IPS-15b (cell line): Measurements from ENCODE around the gene RAB40B.

Experiments used
- H3K27me3 ChIP-seq: one replicate; pipeline ENCODE4 v1.6.1; 2013; ENCODE audit warnings: low read length; ENCODE audit not compliant: control insufficient read depth, insufficient read depth
- H3K36me3 ChIP-seq: one replicate; pipeline ENCODE4 v1.6.1; 2013; ENCODE audit warnings: low read length; ENCODE audit not compliant: control insufficient read depth, insufficient read depth
- H3K4me1 ChIP-seq: one replicate; pipeline ENCODE4 v1.6.1; 2013; ENCODE audit warnings: mild to moderate bottlenecking, low read length; ENCODE audit not compliant: control insufficient read depth, insufficient read depth
- H3K4me3 ChIP-seq: one replicate; pipeline ENCODE4 v1.5.1; 2013; ENCODE audit warnings: low read depth, low read length
- H3K9ac ChIP-seq: one replicate; pipeline ENCODE4 v1.6.1; 2013; ENCODE audit warnings: low read depth, mild to moderate bottlenecking, low read length
- H3K9me3 ChIP-seq: one replicate; pipeline ENCODE4 v1.6.1; 2013; ENCODE audit warnings: mild to moderate bottlenecking, low read length; ENCODE audit not compliant: control insufficient read depth, insufficient read depth

The RAB40B gene

GRCh38 chr17:82609655-82610054, 88.8 kb downstream of the RAB40B start:
- Histone ChIP-seq H3K36me3 (peaks cover 19% of the 10 kb centered on the region), H3K4me1 (no peaks in the 10 kb centered on the region)

GRCh38 chr17:82608816-82609215, 89.7 kb downstream of the RAB40B start:
- Histone ChIP-seq H3K27me3 (no peaks in the 10 kb centered on the region), H3K4me1 (no peaks in the 10 kb centered on the region), H3K9me3 (no peaks in the 10 kb centered on the region), H3K36me3 (peaks cover 20% of the 10 kb centered on the region), H3K9ac (no peak overlapping the region), H3K4me3 (no peak overlapping the region)

More at GRCh38 chr17:82609655-82610054, 88.8 kb downstream of the RAB40B start:
- H3K9me3 ChIP-seq, result no peaks in the 10 kb centered on the region
- no peak overlapping the region for H3K9ac ChIP-seq
- H3K27me3 ChIP-seq, result no peaks in the 10 kb centered on the region
- no peak overlapping the region for H3K4me3 ChIP-seq

GRCh38 chr17:82605939-82606600, 92.4 kb downstream of the RAB40B start:
- no peak overlapping the region for H3K9ac ChIP-seq
- no peak overlapping the region for H3K4me3 ChIP-seq
- H3K9me3 ChIP-seq, result no peaks in the 10 kb centered on the region
- no peaks in the 10 kb centered on the region for H3K27me3 ChIP-seq
- H3K36me3 ChIP-seq, result peaks cover 29% of the 10 kb centered on the region
- H3K4me1 ChIP-seq, result no peaks in the 10 kb centered on the region
